Mammary epithelial cell (primary cell): ENCODE results near the gene CNIH3.

Experiments used
- CTCF ChIP-seq, 2 donors: IDR thresholded peaks in 1 of 2; conservative IDR thresholded peaks in 1 of 2; 2 replicates each; pipeline ENCODE4 v1.5.1; 2011 to 2012; ENCODE audit warnings: inconsistent platforms in 2 of 2, low read length in 2 of 2, mild to moderate bottlenecking in 2 of 2, control low read depth in 1 of 2, low read depth in 1 of 2; ENCODE audit not compliant: insufficient read depth in 1 of 2; ENCODE audit errors: extremely low read depth in 1 of 2
- EZH2 ChIP-seq: IDR thresholded peaks from 2 replicates; pipeline ENCODE4 v1.6.1; 2012; ENCODE audit warnings: low read length, inconsistent platforms, borderline replicate concordance

GRCh38 chr1:224580006-224580405 lies 36.1 kb upstream of the CNIH3 start:
- TF ChIP-seq CTCF (conservative IDR thresholded peaks at IDR 0.05 in 1 of 2, IDR thresholded peaks at IDR 0.05 in 1 of 2; ENCODE audit: extremely low read depth in 1 of 2, insufficient read depth in 1 of 2, low read depth in 1 of 2, low read length in 2 of 2) (no peak), EZH2 (no peak)
